Measurements from ENCODE around the gene EYA3.
A peak's percentile ranks its signal among the peaks of the same experiment; 100 is the strongest.

The EYA3 gene

DNA sequence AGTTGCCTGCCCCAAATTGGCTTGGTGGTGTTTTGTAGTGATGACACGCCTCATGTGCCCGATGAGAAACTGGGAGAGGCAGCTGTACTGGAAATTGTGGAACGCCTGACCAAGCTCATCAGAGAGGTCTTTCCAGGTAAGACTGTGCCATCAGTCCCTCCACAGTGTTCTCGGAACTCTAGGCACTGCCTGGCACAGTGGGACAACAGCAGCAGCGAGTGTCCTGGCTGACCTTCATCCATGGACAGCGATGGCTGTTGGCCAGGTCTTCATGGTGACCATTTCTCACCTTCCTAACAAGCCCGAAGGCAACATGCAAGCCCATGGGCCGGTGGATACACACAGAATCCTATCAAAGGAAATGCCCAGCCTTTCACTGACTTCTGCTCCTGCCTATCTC, 139.4 kb downstream of the EYA3 start:
- Histone ChIP-seq H3K4me1 (ENCODE audit: control insufficient read depth in 1 of 2, insufficient read depth in 2 of 2, low read length in 2 of 2) (peaks cover 3 to 5% of the 10 kb centered on the region in 2 experiments), H2BK120ac (ENCODE audit: insufficient read depth, low read length, poor library complexity) (no peak overlapping the region), H3K79me2 (ENCODE audit: control insufficient read depth, insufficient read depth, low read length, poor library complexity) (no peaks in the 10 kb centered on the region), H3K27ac (ENCODE audit: low read depth, low read length) (no peak overlapping the region), H3K4me3 (ENCODE audit: low read depth, low read length) (no peak overlapping the region), H2AFZ (ENCODE audit: insufficient read depth, low read length, poor library complexity) (no peak overlapping the region), H3K9ac (ENCODE audit: low read length) (no peak overlapping the region), H4K12ac (ENCODE audit: low read depth, low read length) (no peak overlapping the region), H3K27me3 (ENCODE audit: insufficient read depth, low read length) (no peaks in the 10 kb centered on the region), H3K36me3 (ENCODE audit: control insufficient read depth in 1 of 2, insufficient read depth in 2 of 2, low read length in 2 of 2) (no peaks in the 10 kb centered on the region), H3K4ac (ENCODE audit: low read depth, low read length) (no peak overlapping the region), H3K79me1 (ENCODE audit: low read length) (no peaks in the 10 kb centered on the region), H2AK5ac (ENCODE audit: low read length) (no peak overlapping the region), H4K91ac (ENCODE audit: low read depth, low read length) (no peak overlapping the region), H3K14ac (ENCODE audit: low read length) (no peak overlapping the region), H3K9me3 (ENCODE audit: insufficient read depth, low read depth, low read length) (peaks cover 2% of the 10 kb centered on the region), H3K4me2 (ENCODE audit: low read length) (no peak overlapping the region), H2BK5ac (ENCODE audit: low read depth, low read length, poor library complexity) (no peak overlapping the region), H3K23ac (ENCODE audit: low read length) (no peak overlapping the region), H4K8ac (ENCODE audit: low read depth, low read length) (no peak overlapping the region), H2BK12ac (ENCODE audit: low read length) (no peak overlapping the region), H3K18ac (ENCODE audit: low read length) (no peak overlapping the region)
- DNase-seq: no peak
- no CpG with 5 or more reads among the region's 8 CpGs for WGBS (ENCODE audit: extremely low coverage, insufficient coverage, insufficient read length)

- H3K23ac ChIP-seq (ENCODE audit: low read length): no peak overlapping the region
- H2BK12ac ChIP-seq (ENCODE audit: low read length): no peak overlapping the region
- H3K27me3 ChIP-seq (ENCODE audit: insufficient read depth, low read length): no peaks in the 10 kb centered on the region
- peaks cover 2% of the 10 kb centered on the region for H3K9me3 ChIP-seq (ENCODE audit: insufficient read depth, low read depth, low read length)
- H4K8ac ChIP-seq (ENCODE audit: low read depth, low read length): no peak overlapping the region
- H3K79me1 ChIP-seq (ENCODE audit: low read length): peaks cover under 1% of the 10 kb centered on the region
- no peaks in the 10 kb centered on the region for H3K79me2 ChIP-seq (ENCODE audit: control insufficient read depth, insufficient read depth, low read length, poor library complexity)
- no peak overlapping the region for H3K27ac ChIP-seq (ENCODE audit: low read depth, low read length)
- H4K12ac ChIP-seq (ENCODE audit: low read depth, low read length): no peak overlapping the region
- H2BK5ac ChIP-seq (ENCODE audit: low read depth, low read length, poor library complexity): no peak overlapping the region
- H2BK120ac ChIP-seq (ENCODE audit: insufficient read depth, low read length, poor library complexity): no peak overlapping the region
- H3K4ac ChIP-seq (ENCODE audit: low read depth, low read length): no peak overlapping the region
- no peak overlapping the region for H3K4me2 ChIP-seq (ENCODE audit: low read length)
- no peak overlapping the region for H3K14ac ChIP-seq (ENCODE audit: low read length)
- WGBS (ENCODE audit: extremely low coverage, insufficient coverage, insufficient read length): no CpG with 5 or more reads among the region's 5 CpGs
- peaks cover 3 to 5% of the 10 kb centered on the region in 2 experiments for H3K4me1 ChIP-seq (ENCODE audit: control insufficient read depth in 1 of 2, insufficient read depth in 2 of 2, low read length in 2 of 2)
- H2AK5ac ChIP-seq (ENCODE audit: low read length): no peak overlapping the region
- H4K91ac ChIP-seq (ENCODE audit: low read depth, low read length): no peak overlapping the region
- peaks cover 0 to 2% of the 10 kb centered on the region in 2 experiments for H3K36me3 ChIP-seq (ENCODE audit: control insufficient read depth in 1 of 2, insufficient read depth in 2 of 2, low read length in 2 of 2)
- DNase-seq: no peak
- no peak overlapping the region for H2AFZ ChIP-seq (ENCODE audit: insufficient read depth, low read length, poor library complexity)
- H3K4me3 ChIP-seq (ENCODE audit: low read depth, low read length): no peak overlapping the region
- no peak overlapping the region for H3K18ac ChIP-seq (ENCODE audit: low read length)
- no peak overlapping the region for H3K9ac ChIP-seq (ENCODE audit: low read length)
These were observed 143.4 kb downstream of the EYA3 start for GRCh38 chr1:27945020-27945419.

DNA sequence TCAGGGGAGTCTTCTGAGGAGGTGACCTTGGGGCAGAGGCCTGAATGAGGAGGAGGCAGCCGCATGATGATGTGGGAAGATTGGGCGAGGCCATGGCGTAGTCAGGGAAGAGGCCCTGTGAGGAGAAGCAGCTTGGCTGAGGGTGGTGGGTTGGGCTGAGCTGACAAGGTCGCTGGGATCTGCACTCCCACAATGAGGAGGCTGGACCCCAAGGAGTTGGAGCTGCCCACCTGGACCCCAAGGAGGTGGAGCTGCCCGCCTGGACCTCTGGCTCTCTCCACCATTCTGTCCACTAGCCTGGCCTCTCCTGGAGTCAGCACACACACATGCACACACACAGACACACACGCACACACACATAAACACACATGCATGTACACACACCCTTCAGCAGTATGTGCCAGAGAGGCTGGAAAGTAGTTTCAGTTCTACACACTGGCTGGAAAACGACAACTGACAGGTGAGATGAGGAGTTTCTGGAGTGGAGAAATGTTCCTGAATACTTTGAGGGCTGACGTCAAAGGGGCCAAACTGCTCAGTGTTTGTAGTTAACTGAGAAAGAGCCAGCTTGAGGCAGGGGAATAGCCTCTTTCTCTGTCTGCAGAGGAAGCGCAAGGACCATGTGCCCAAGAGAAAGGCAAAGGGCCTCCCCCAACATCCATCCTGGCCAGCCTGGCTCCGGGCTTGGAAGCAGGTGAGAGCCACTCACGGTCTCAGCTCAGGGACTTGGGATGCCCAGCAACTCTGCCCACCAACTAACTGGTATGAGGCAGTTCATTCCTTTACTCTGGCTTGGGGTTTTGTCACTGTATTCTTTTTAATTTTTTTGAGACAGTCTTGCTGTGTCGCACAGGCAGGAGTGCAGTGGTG, 146.5 kb downstream of the EYA3 start:
- Histone ChIP-seq H3K27me3 (ENCODE audit: insufficient read depth, low read length) (no peaks in the 10 kb centered on the region), H3K4ac (ENCODE audit: low read depth, low read length) (no peak overlapping the region), H2AK5ac (ENCODE audit: low read length) (no peak overlapping the region), H3K4me1 (ENCODE audit: control insufficient read depth in 1 of 2, insufficient read depth in 2 of 2, low read length in 2 of 2) (peaks cover 3 to 5% of the 10 kb centered on the region in 2 experiments), H3K14ac (ENCODE audit: low read length) (no peak overlapping the region), H2AFZ (ENCODE audit: insufficient read depth, low read length, poor library complexity) (no peak overlapping the region), H3K9me3 (ENCODE audit: insufficient read depth, low read depth, low read length) (no peaks in the 10 kb centered on the region), H3K79me1 (ENCODE audit: low read length) (peaks cover 2% of the 10 kb centered on the region), H3K36me3 (ENCODE audit: control insufficient read depth in 1 of 2, insufficient read depth in 2 of 2, low read length in 2 of 2) (peaks cover 0 to 2% of the 10 kb centered on the region in 2 experiments), H4K8ac (ENCODE audit: low read depth, low read length) (no peak overlapping the region), H4K91ac (ENCODE audit: low read depth, low read length) (peak overlapping the region; percentile 24), H2BK5ac (ENCODE audit: low read depth, low read length, poor library complexity) (no peak overlapping the region), H2BK120ac (ENCODE audit: insufficient read depth, low read length, poor library complexity) (no peak overlapping the region), H3K9ac (ENCODE audit: low read length) (no peak overlapping the region), H3K79me2 (ENCODE audit: control insufficient read depth, insufficient read depth, low read length, poor library complexity) (no peaks in the 10 kb centered on the region), H3K4me2 (ENCODE audit: low read length) (no peak overlapping the region), H2BK12ac (ENCODE audit: low read length) (no peak overlapping the region), H3K23ac (ENCODE audit: low read length) (no peak overlapping the region), H3K18ac (ENCODE audit: low read length) (no peak overlapping the region), H3K27ac (ENCODE audit: low read depth, low read length) (no peak overlapping the region), H3K4me3 (ENCODE audit: low read depth, low read length) (no peak overlapping the region), H4K12ac (ENCODE audit: low read depth, low read length) (no peak overlapping the region)
- no CpG with 5 or more reads among the region's 12 CpGs for WGBS (ENCODE audit: extremely low coverage, insufficient coverage, insufficient read length)
- DNase-seq: no peak

- no peak overlapping the region for H4K91ac ChIP-seq (ENCODE audit: low read depth, low read length)
- no peak overlapping the region for H3K18ac ChIP-seq (ENCODE audit: low read length)
- no peak overlapping the region for H2AFZ ChIP-seq (ENCODE audit: insufficient read depth, low read length, poor library complexity)
- DNase-seq: no peak
- peaks cover 3 to 5% of the 10 kb centered on the region in 2 experiments for H3K4me1 ChIP-seq (ENCODE audit: control insufficient read depth in 1 of 2, insufficient read depth in 2 of 2, low read length in 2 of 2)
- H4K8ac ChIP-seq (ENCODE audit: low read depth, low read length): no peak overlapping the region
- H3K9ac ChIP-seq (ENCODE audit: low read length): no peak overlapping the region
- no peak overlapping the region for H3K4me2 ChIP-seq (ENCODE audit: low read length)
- H2AK5ac ChIP-seq (ENCODE audit: low read length): no peak overlapping the region
- no peak overlapping the region for H4K12ac ChIP-seq (ENCODE audit: low read depth, low read length)
- H2BK120ac ChIP-seq (ENCODE audit: insufficient read depth, low read length, poor library complexity): no peak overlapping the region
- H2BK12ac ChIP-seq (ENCODE audit: low read length): peak overlapping the region; percentile 38
- H3K9me3 ChIP-seq (ENCODE audit: insufficient read depth, low read depth, low read length): no peaks in the 10 kb centered on the region
- no peaks in the 10 kb centered on the region for H3K27me3 ChIP-seq (ENCODE audit: insufficient read depth, low read length)
- no peak overlapping the region for H3K4me3 ChIP-seq (ENCODE audit: low read depth, low read length)
- peaks cover 0 to 2% of the 10 kb centered on the region in 2 experiments for H3K36me3 ChIP-seq (ENCODE audit: control insufficient read depth in 1 of 2, insufficient read depth in 2 of 2, low read length in 2 of 2)
- H3K23ac ChIP-seq (ENCODE audit: low read length): peak overlapping the region; percentile 25
- WGBS (ENCODE audit: extremely low coverage, insufficient coverage, insufficient read length): no CpG with 5 or more reads among the region's 9 CpGs
- H3K14ac ChIP-seq (ENCODE audit: low read length): no peak overlapping the region
- H3K4ac ChIP-seq (ENCODE audit: low read depth, low read length): no peak overlapping the region
- no peaks in the 10 kb centered on the region for H3K79me2 ChIP-seq (ENCODE audit: control insufficient read depth, insufficient read depth, low read length, poor library complexity)
- H2BK5ac ChIP-seq (ENCODE audit: low read depth, low read length, poor library complexity): no peak overlapping the region
- H3K79me1 ChIP-seq (ENCODE audit: low read length): peaks cover 2% of the 10 kb centered on the region
- H3K27ac ChIP-seq (ENCODE audit: low read depth, low read length): no peak overlapping the region
These were observed 147.4 kb downstream of the EYA3 start for GRCh38 chr1:27940870-27941560.

Measured in trophoblast cell (in vitro differentiated cells and primary cell).